GM12801 (cell line): ENCODE results near the gene AHCY.

Source experiments
- CTCF ChIP-seq: IDR thresholded peaks from one replicate; pipeline ENCODE4 v1.5.1; 2011; ENCODE audit warnings: control low read depth; ENCODE audit not compliant: insufficient read length; ENCODE audit errors: extremely low read depth

The AHCY gene

GRCh38 chr20:34301587-34302311, 1.4 kb downstream of the AHCY start:
- no peak for TF ChIP-seq CTCF

GRCh38 chr20:34300809-34301586, 2.2 kb downstream of the AHCY start:
- no peak for TF ChIP-seq CTCF

GRCh38 chr20:34300256-34300806, 2.8 kb downstream of the AHCY start:
- no peak for TF ChIP-seq CTCF

GRCh38 chr20:34299556-34300255, 3.4 kb downstream of the AHCY start:
- TF ChIP-seq CTCF = no peak

GRCh38 chr20:34296468-34296867, 6.7 kb downstream of the AHCY start:
- TF ChIP-seq CTCF = no peak

- TF ChIP-seq CTCF = no peak
Observed at GRCh38 chr20:34295284-34295683, 7.9 kb downstream of the AHCY start.

GRCh38 chr20:34294563-34294962, 8.6 kb downstream of the AHCY start:
- no peak for TF ChIP-seq CTCF
